Calu3 (cell line): Measurements from ENCODE around the gene ABHD4. TPM values are rescaled to one million over a fixed set of nuclear protein-coding genes. Genes with fewer than 3 reads are reported as not detected.
A peak's percentile ranks its signal among the peaks of the same experiment; 100 is the strongest.

Experiments
- BruUV-seq: library from RNA; stranded (reverse); fragments of 400-500 nt; replicated peaks from 2 replicates; lab custom pipeline; 2021; lab: Mats Ljungman, UMichigan
- CTCF ChIA-PET: fragments of 300-600 bp; sonication (Branson Sonifier 250); formaldehyde crosslinking; loops from one replicate; lab custom pipeline; 2022; ENCODE audit warnings: antibody characterized with exemption; lab: Charles Lee
- DNase-seq: peaks from one replicate; pipeline ENCODE4 v3.0.0; 2022
- H3K27ac Mint-ChIP-seq: one replicate; pipeline ENCODE4 v1.8.0; 2022; ENCODE audit warnings: mixed read lengths; ENCODE audit not compliant: unreplicated experiment
- H3K27me3 Mint-ChIP-seq: one replicate; pipeline ENCODE4 v1.8.0; 2022; ENCODE audit warnings: mixed read lengths; ENCODE audit not compliant: unreplicated experiment
- H3K36me3 Mint-ChIP-seq: one replicate; pipeline ENCODE4 v1.8.0; 2022; ENCODE audit warnings: mild to moderate bottlenecking, moderate library complexity, mixed read lengths; ENCODE audit not compliant: insufficient read depth, unreplicated experiment
- H3K4me1 Mint-ChIP-seq: one replicate; pipeline ENCODE4 v1.8.0; 2022; ENCODE audit warnings: mild to moderate bottlenecking, low read depth, mixed read lengths; ENCODE audit not compliant: unreplicated experiment
- H3K4me3 Mint-ChIP-seq: one replicate; pipeline ENCODE4 v1.8.0; 2022; ENCODE audit warnings: mild to moderate bottlenecking, low read depth, moderate library complexity, mixed read lengths; ENCODE audit not compliant: unreplicated experiment
- H3K9me3 Mint-ChIP-seq: one replicate; pipeline ENCODE4 v1.8.0; 2022; ENCODE audit warnings: low read depth, mixed read lengths; ENCODE audit not compliant: unreplicated experiment
- intact Hi-C: fragments of 100-400 bp; cut with micrococcal nuclease; formaldehyde crosslinking; loops from one replicate; pipeline ENCODE4 v1.10.0; 2022; ENCODE audit not compliant: unreplicated experiment
- total RNA-seq: library from RNA; stranded (reverse); gene quantifications from 2 replicates; pipeline ENCODE4 v1.2.3, GENCODE V29; 2022
- TF ChIP-seq, protein P1 (sequence below): fragments of 200-600 bp; IDR thresholded peaks from one replicate; pipeline ENCODE4 v1.8.0; 2022; ENCODE audit warnings: antibody characterized with exemption; ENCODE audit not compliant: unreplicated experiment

The ABHD4 gene
- total RNA-seq, 1 experiment from 2014 or later: 11.2 TPM

DNA sequence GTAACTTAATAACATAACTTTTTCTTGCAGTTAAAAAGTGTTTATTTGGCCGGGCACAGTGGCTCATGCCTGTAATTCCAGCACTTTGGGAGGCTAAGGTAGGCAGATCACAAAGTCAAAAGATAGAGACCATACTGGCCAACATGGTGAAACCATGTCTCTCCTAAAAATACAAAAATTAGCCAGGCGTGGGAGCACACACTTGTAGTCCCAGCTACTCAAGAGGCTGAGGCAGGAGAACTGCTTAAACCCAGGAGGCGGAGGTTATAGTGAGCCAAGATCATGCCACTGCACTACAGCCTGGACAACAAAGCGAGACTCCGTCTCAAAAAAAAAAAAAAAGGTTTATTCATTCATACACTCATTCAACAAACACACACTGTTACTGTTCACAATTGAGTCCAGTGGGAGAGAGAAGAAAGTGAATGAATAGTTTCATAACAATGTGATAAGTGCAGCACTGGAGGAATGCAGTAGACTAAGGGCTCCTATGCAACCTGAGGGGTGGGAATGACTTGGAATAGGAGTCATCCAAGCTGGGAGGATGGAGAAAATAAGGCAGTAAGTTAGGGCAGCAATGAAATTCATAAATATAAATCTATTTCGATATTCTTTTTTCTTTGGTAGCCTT, 28.9 kb upstream of the ABHD4 start:
- H3K27me3 Mint-ChIP-seq: no peaks in the 10 kb centered on the region
- H3K4me1 Mint-ChIP-seq: peaks cover 36% of the 10 kb centered on the region
- no peak overlapping the region for H3K4me3 Mint-ChIP-seq
- no TSS peak for BruUV-seq
- TF ChIP-seq, protein P1, sequence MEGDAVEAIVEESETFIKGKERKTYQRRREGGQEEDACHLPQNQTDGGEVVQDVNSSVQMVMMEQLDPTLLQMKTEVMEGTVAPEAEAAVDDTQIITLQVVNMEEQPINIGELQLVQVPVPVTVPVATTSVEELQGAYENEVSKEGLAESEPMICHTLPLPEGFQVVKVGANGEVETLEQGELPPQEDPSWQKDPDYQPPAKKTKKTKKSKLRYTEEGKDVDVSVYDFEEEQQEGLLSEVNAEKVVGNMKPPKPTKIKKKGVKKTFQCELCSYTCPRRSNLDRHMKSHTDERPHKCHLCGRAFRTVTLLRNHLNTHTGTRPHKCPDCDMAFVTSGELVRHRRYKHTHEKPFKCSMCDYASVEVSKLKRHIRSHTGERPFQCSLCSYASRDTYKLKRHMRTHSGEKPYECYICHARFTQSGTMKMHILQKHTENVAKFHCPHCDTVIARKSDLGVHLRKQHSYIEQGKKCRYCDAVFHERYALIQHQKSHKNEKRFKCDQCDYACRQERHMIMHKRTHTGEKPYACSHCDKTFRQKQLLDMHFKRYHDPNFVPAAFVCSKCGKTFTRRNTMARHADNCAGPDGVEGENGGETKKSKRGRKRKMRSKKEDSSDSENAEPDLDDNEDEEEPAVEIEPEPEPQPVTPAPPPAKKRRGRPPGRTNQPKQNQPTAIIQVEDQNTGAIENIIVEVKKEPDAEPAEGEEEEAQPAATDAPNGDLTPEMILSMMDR: no peak
- H3K9me3 Mint-ChIP-seq: no peaks in the 10 kb centered on the region
- peaks cover 47% of the 10 kb centered on the region for H3K36me3 Mint-ChIP-seq
- CTCF ChIA-PET: interaction anchor here (0.6 to 1.8 kb wide), 5 partner anchors 9 to 197 kb away, joined by 3 to 32 read pairs (median 7); partner anchors contain the start of gene OXA1L
- DNase-seq: no peak
- intact Hi-C loops: no loop called here
- H3K27ac Mint-ChIP-seq: no peak overlapping the region

DNA sequence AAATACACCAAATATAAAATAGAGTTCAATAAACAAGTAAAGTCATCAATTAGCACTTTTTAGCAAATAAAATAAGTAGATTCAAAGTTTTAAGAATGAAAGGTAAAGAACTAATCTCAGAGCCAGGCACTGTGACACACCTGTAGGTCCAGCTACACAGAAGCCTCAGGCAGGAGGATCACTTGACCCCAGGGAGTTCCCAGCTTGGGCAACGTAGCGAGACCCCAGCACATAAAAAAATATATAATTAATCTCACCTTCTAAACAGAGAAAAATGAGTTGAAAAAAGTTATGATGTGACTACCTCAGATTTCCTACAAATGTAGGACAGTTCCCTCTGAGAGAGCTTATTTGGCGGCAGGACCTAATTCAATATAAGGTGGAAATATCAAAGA, 28.4 kb upstream of the ABHD4 start:
- Mint-ChIP-seq H3K27me3 (no peaks in the 10 kb centered on the region), H3K36me3 (peaks cover 48% of the 10 kb centered on the region), H3K27ac (no peak overlapping the region), H3K4me1 (peaks cover 31% of the 10 kb centered on the region), H3K4me3 (no peak overlapping the region), H3K9me3 (no peaks in the 10 kb centered on the region)
- intact Hi-C loops: loop anchor here (1.0 to 5.0 kb wide), 4 partner anchors 75 to 198 kb away; partner anchors contain the start of genes OR6J1 and OXA1L
- no TSS peak for BruUV-seq
- CTCF ChIA-PET: interaction anchor here (0.6 to 1.8 kb wide), 13 partner anchors 9 to 253 kb away, joined by 3 to 32 read pairs (median 7); partner anchors contain the start of genes DAD1 and OXA1L
- no peak for DNase-seq
- TF ChIP-seq, protein P1: no peak

DNA sequence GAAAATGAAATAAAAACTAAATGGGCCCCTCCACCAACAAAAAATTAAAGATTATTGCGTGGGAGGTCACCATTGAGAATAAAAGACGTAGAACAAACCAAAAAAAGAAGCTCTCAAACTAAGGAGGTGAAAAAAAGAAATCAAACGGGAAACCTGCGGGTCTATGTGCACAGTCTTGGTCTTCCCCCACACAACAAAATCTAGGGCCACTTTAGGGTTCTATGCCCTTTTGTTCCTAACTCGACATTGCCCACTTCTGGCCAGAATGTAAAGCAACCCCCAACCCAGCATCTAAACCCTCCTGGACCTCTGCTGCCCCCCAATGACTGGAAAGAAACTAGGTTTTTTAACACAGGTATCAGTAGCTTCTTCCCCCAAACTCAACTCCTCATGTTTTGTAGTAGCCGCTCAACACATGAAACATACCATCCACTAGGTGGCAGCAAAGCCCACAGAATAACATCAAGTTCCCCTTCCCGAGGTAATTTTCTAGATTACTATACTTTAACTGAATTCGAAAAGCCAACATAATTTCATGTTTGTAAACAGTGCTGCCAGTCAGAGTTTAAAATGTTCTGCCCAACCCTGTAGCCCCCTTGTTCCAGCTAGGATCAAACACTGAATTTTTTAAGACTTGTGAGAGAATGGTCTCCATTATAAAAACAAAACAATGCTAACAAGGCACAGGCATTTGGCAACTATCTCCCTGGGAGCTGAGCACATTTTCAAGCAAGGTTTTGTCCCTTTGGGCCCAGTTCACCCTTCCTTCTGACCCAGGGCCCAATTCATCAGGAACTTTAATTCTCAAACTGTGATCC, 27.8 kb upstream of the ABHD4 start:
- H3K4me3 Mint-ChIP-seq: no peak overlapping the region
- no TSS peak for BruUV-seq
- intact Hi-C loops: loop anchor here (1.0 to 5.0 kb wide), 4 partner anchors 74 to 197 kb away; partner anchors contain the start of genes OR6J1 and OXA1L
- H3K27me3 Mint-ChIP-seq: no peaks in the 10 kb centered on the region
- peak; percentile 77 for DNase-seq
- CTCF ChIA-PET: interaction anchor here (0.6 to 1.8 kb wide), 16 partner anchors 10 to 253 kb away, joined by 3 to 32 read pairs (median 5); partner anchors contain the start of genes DAD1 and OXA1L
- peaks cover 28% of the 10 kb centered on the region for H3K4me1 Mint-ChIP-seq
- peak overlapping the region; percentile 30 for H3K27ac Mint-ChIP-seq
- peaks cover 43% of the 10 kb centered on the region for H3K36me3 Mint-ChIP-seq
- TF ChIP-seq, protein P1: peak; percentile 79
- H3K9me3 Mint-ChIP-seq: no peaks in the 10 kb centered on the region

DNA sequence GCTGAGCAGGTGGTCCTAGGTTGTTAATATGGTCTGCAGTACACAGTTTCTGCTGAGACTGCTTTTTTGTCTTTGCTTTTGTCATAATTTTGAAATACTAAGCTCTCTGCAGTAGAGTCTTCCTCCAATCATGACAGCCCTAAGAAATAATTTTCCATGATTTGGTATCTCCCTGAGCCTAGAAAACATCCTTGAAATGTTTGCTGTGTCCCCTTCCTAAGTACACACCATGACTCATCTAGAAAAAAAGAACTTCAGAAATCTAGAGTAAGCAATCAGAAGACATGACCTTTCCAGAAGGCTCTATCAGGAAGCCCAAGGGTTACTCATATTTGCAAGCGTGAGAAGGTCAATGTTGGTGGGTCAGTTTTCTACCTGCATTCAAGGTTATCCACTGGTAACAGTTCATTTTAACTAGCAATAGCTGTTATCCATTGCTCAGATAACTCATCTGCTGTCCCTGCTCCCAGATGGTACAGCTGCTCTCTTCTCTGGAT, 25.5 kb upstream of the ABHD4 start:
- BruUV-seq: TSS peak; percentile 7
- no peaks in the 10 kb centered on the region for H3K9me3 Mint-ChIP-seq
- intact Hi-C loops: loop anchor here (2.0 to 5.0 kb wide), 3 partner anchors 16 to 195 kb away; partner anchors contain the start of genes DAD1 and OXA1L
- no peaks in the 10 kb centered on the region for H3K27me3 Mint-ChIP-seq
- CTCF ChIA-PET: interaction anchor here (0.6 to 1.9 kb wide), 2 partner anchors 81 to 310 kb away, joined by 5 to 9 read pairs; no protein-coding TSS in a partner anchor
- no peak for DNase-seq
- TF ChIP-seq, protein P1: no peak
- H3K4me1 Mint-ChIP-seq: peaks cover 24% of the 10 kb centered on the region
- H3K4me3 Mint-ChIP-seq: no peak overlapping the region
- peak overlapping the region; percentile 52 for H3K27ac Mint-ChIP-seq
- peaks cover 43% of the 10 kb centered on the region for H3K36me3 Mint-ChIP-seq
